Gastrocnemius medialis (tissue), 4 donors: Measurements from ENCODE around the gene DCTN1. TPM values are rescaled to one million over a fixed set of nuclear protein-coding genes. Genes with fewer than 3 reads are reported as not detected.
"Not testable (repeated sequence)": the region's sequence is repeated elsewhere in the genome, so short reads cannot be mapped to it uniquely, and the experiment has no call there.

Experiments
- ATAC-seq, 2 donors: fragments of 150-250 bp; one replicate each; pipeline ENCODE4 v1.9.1; 2016
- DNase-seq, 2 donors: peaks; one replicate each; pipeline ENCODE4 v3.0.0-alpha.2; 2019
- H3K27ac ChIP-seq, 4 donors: fragments of 200-600 bp; sonication (generic); 1 replicate in 1 of 4; 2 replicates in 3 of 4; pipeline ENCODE4 v1.5.1; 2016 to 2018; ENCODE audit warnings: mild to moderate bottlenecking in 2 of 4, moderate library complexity in 1 of 4
- H3K27me3 ChIP-seq, 3 donors: fragments of 200-600 bp; sonication (generic) in 2 of 3; 1 replicate in 1 of 3; 2 replicates in 2 of 3; pipeline versions ENCODE4 v1.5.1 to v1.6.0; 2016 to 2019; ENCODE audit warnings: mild to moderate bottlenecking in 1 of 3, moderate library complexity in 1 of 3
- H3K36me3 ChIP-seq, 2 donors: fragments of 200-600 bp; sonication (generic) in 1 of 2; one replicate each; pipeline ENCODE4 v1.5.1; 2017 to 2018
- H3K4me1 ChIP-seq, 2 donors: fragments of 200-600 bp; sonication (generic) in 1 of 2; one replicate each; pipeline ENCODE4 v1.5.1; 2016 to 2017; ENCODE audit warnings: mild to moderate bottlenecking in 2 of 2
- H3K4me3 ChIP-seq, 4 donors: fragments of 200-600 bp; sonication (generic) in 3 of 4; 1 replicate in 1 of 4; 2 replicates in 3 of 4; pipeline ENCODE4 v1.5.1; 2016 to 2019; ENCODE audit warnings: mild to moderate bottlenecking in 2 of 4
- H3K9me3 ChIP-seq, 3 donors: fragments of 200-600 bp; sonication (generic) in 2 of 3; 1 replicate in 1 of 3; 2 replicates in 2 of 3; pipeline ENCODE4 v1.5.1; 2016 to 2019
- CTCF ChIP-seq, 5 experiments: fragments of 450-650 bp in 3 of 5; fragments of 200-600 bp in 2 of 5; sonication (generic) in 2 of 5; IDR thresholded peaks in 4 of 5; conservative IDR thresholded peaks in 1 of 5; 1 replicate in 4 of 5; 2 replicates in 1 of 5; pipeline ENCODE4 v1.5.1; 2016 to 2019; ENCODE audit warnings: antibody characterized with exemption in 5 of 5, mild to moderate bottlenecking in 3 of 5, moderate library complexity in 3 of 5
- POLR2A ChIP-seq, 2 donors: fragments of 450-650 bp; IDR thresholded peaks; one replicate each; pipeline ENCODE4 v1.6.1; 2017; ENCODE audit warnings: antibody characterized with exemption in 2 of 2, mild to moderate bottlenecking in 2 of 2, moderate library complexity in 2 of 2
- in situ Hi-C, 4 donors: fragments of 200-750 bp; cut with MboI; loops; one replicate each; pipeline versions ENCODE4 v1.15.0 to v1.8.0; 2017; ENCODE audit warnings: low sequenced_read_pairs in 4 of 4
- intact Hi-C: fragments of 100-400 bp; cut with DNase I; formaldehyde crosslinking; loops from one replicate; pipeline ENCODE4 v1.15.1; 2023; ENCODE audit warnings: low total_unique reads
- total RNA-seq, 4 donors: library from RNA; depleted of rRNA; stranded (reverse); fragments of >200 nt; gene quantifications; one replicate each; pipeline versions ENCODE4 v1.1.0 to v1.2.3, GENCODE V29; 2016

DCTN1 gene
- total RNA-seq, 4 donors from 2014 or later = 89.8 to 127 (median 103) TPM

GRCh38 chr2:74421221-74421870, 41.2 kb upstream of the DCTN1 start, which contains the start of the genes C2orf81 and WDR54:
Gene C2orf81 (minus strand): TSS chr2:74421619. CDS start chr2:74421560, 59 bp downstream.
Gene WDR54 (plus strand): TSS chr2:74421730. CDS start chr2:74422154, 424 bp downstream.
- Histone ChIP-seq H3K4me1 (peaks cover 5 to 9% of the 10 kb centered on the region in 2 donors), H3K27ac (peak within 1 kb of the TSS in 1 of 4 donors; percentile 38), H3K36me3 (no peaks in the 10 kb centered on the region), H3K27me3 (peaks cover 17 to 33% (median 24%) of the 10 kb centered on the region in 3 donors), H3K4me3 (peak within 1 kb of the TSS; percentile 57 to 64 (median 58)), H3K9me3 (no peaks in the 10 kb centered on the region)
- in situ Hi-C loops = no loop called here
- ATAC-seq = peak; percentile 72 to 73
- intact Hi-C loops = no loop called here
- no peak for TF ChIP-seq CTCF (IDR thresholded peaks at IDR 0.05 in 4 of 5, conservative IDR thresholded peaks at IDR 0.05 in 1 of 5)
- TF ChIP-seq POLR2A (IDR thresholded peaks at IDR 0.05) = no peak
- DNase-seq = peak; percentile 40 to 49

GRCh38 chr2:74420443-74421103, 40.5 kb upstream of the DCTN1 start:
- H3K4me1 ChIP-seq, DNase-seq, in situ Hi-C loops, intact Hi-C loops, H3K27ac ChIP-seq, ATAC-seq, H3K9me3 ChIP-seq, H3K36me3 ChIP-seq: not testable (repeated sequence)
- H3K27me3 ChIP-seq = peaks cover 24 to 39% (median 28%) of the 10 kb centered on the region in 3 donors
- peak overlapping the region in 1 of 4 donors; percentile 58 for H3K4me3 ChIP-seq

GRCh38 chr2:74420006-74420405, 39.9 kb upstream of the DCTN1 start:
- Histone ChIP-seq H3K4me1 (peaks cover 5 to 13% of the 10 kb centered on the region in 2 donors), H3K27me3 (peaks cover 29 to 45% (median 34%) of the 10 kb centered on the region in 3 donors), H3K36me3 (no peaks in the 10 kb centered on the region), H3K9me3 (no peaks in the 10 kb centered on the region), H3K4me3 (no peak overlapping the region), H3K27ac (no peak overlapping the region)
- intact Hi-C loops (no loop called here), in situ Hi-C loops (no loop called here)
- DNase-seq (no peak), ATAC-seq (no peak)
- TF ChIP-seq POLR2A (IDR thresholded peaks at IDR 0.05) (no peak), CTCF (IDR thresholded peaks at IDR 0.05 in 4 of 5, conservative IDR thresholded peaks at IDR 0.05 in 1 of 5) (no peak)

- in situ Hi-C loops (no loop called here), intact Hi-C loops (no loop called here)
- no peaks in the 10 kb centered on the region for H3K36me3 ChIP-seq
- ATAC-seq = no peak
- no peaks in the 10 kb centered on the region for H3K9me3 ChIP-seq
- no peak overlapping the region for H3K4me3 ChIP-seq
- peaks cover 8 to 19% of the 10 kb centered on the region in 2 donors for H3K4me1 ChIP-seq
- no peak for DNase-seq
- no peak overlapping the region for H3K27ac ChIP-seq
- H3K27me3 ChIP-seq = peaks cover 35 to 50% (median 36%) of the 10 kb centered on the region in 3 donors
- no peak for TF ChIP-seq POLR2A (IDR thresholded peaks at IDR 0.05)
- no peak for TF ChIP-seq CTCF (IDR thresholded peaks at IDR 0.05 in 4 of 5, conservative IDR thresholded peaks at IDR 0.05 in 1 of 5)
These were observed 39.2 kb upstream of the DCTN1 start for GRCh38 chr2:74419345-74419744.

GRCh38 chr2:74418312-74418711, 38.2 kb upstream of the DCTN1 start:
- H3K4me3 ChIP-seq = peak overlapping the region in 1 of 4 donors; percentile 18
- peaks cover 34 to 52% (median 36%) of the 10 kb centered on the region in 3 donors for H3K27me3 ChIP-seq
- no peaks in the 10 kb centered on the region for H3K36me3 ChIP-seq
- in situ Hi-C loops = no loop called here
- no peak overlapping the region for H3K27ac ChIP-seq
- intact Hi-C loops = no loop called here
- no peaks in the 10 kb centered on the region for H3K9me3 ChIP-seq
- no peak for ATAC-seq
- TF ChIP-seq CTCF (IDR thresholded peaks at IDR 0.05 in 4 of 5, conservative IDR thresholded peaks at IDR 0.05 in 1 of 5) = no peak
- TF ChIP-seq POLR2A (IDR thresholded peaks at IDR 0.05) = no peak
- no peak for DNase-seq
- H3K4me1 ChIP-seq = peaks cover 9 to 23% of the 10 kb centered on the region in 2 donors
